Lower lobe of right lung (tissue), 2 donors: Measurements from ENCODE around the gene ZNF486. TPM values are rescaled to one million over a fixed set of nuclear protein-coding genes. Genes with fewer than 3 reads are reported as not detected.
A peak's percentile ranks its signal among the peaks of the same experiment; 100 is the strongest.
"Not testable (repeated sequence)": the region's sequence is repeated elsewhere in the genome, so short reads cannot be mapped to it uniquely, and the experiment has no call there.

ENCODE experiments used
- ATAC-seq, 2 donors: fragments of 200-7000 bp; cut with Tn5 transposase; one replicate each; pipeline ENCODE4 v1.9.1; 2020 to 2022; ENCODE audit warnings: mild to moderate bottlenecking in 2 of 2, moderate library complexity in 2 of 2
- DNase-seq: peaks from one replicate; pipeline ENCODE4 v3.0.0-alpha.2; 2020
- H3K27ac ChIP-seq: fragments of 200-600 bp; one replicate; pipeline ENCODE4 v1.8.0; 2022
- H3K27me3 ChIP-seq: fragments of 200-600 bp; one replicate; pipeline ENCODE4 v1.8.0; 2022; ENCODE audit warnings: low read depth
- H3K36me3 ChIP-seq: fragments of 200-600 bp; one replicate; pipeline ENCODE4 v1.8.0; 2022; ENCODE audit warnings: mild to moderate bottlenecking
- H3K4me1 ChIP-seq: fragments of 200-600 bp; one replicate; pipeline ENCODE4 v1.8.0; 2022
- H3K4me3 ChIP-seq: fragments of 200-600 bp; one replicate; pipeline ENCODE4 v1.8.0; 2022; ENCODE audit warnings: mild to moderate bottlenecking
- H3K9me3 ChIP-seq: fragments of 200-600 bp; one replicate; pipeline ENCODE4 v1.8.0; 2022
- CTCF ChIP-seq: fragments of 200-600 bp; IDR thresholded peaks from one replicate; pipeline ENCODE4 v1.8.0; 2022; ENCODE audit warnings: antibody characterized with exemption, mild to moderate bottlenecking
- intact Hi-C: fragments of 100-400 bp; cut with DNase I; formaldehyde crosslinking; loops from one replicate; pipeline ENCODE4 v1.11.0; 2022
- total RNA-seq: library from RNA; stranded (reverse); fragmentation: NEBNext Ultra II Directional; extraction: Animal tissue kit (Norgen Biotek cat#: 25700); gene quantifications from one replicate; pipeline ENCODE4 v1.2.1, GENCODE V29; 2021
- donor health status: DM: no; HTN: yes; CAD: no; lungs with severe emphysema.

ZNF486 gene
- total RNA-seq, 1 donor from 2014 or later = 5.5 TPM

- peak overlapping the region; percentile 65 for H3K4me3 ChIP-seq
- intact Hi-C loops = no loop called here
- H3K27ac ChIP-seq = no peak overlapping the region
- no peaks in the 10 kb centered on the region for H3K9me3 ChIP-seq
- DNase-seq (peak; percentile 83), ATAC-seq (peak; percentile 94 to 99)
- no peaks in the 10 kb centered on the region for H3K27me3 ChIP-seq
- H3K36me3 ChIP-seq = no peaks in the 10 kb centered on the region
- no peaks in the 10 kb centered on the region for H3K4me1 ChIP-seq
- TF ChIP-seq CTCF = no peak
These were observed 71.0 kb downstream of the ZNF486 start for GRCh38 chr19:20237773-20238623.

GRCh38 chr19:20243629-20244028 is 76.6 kb downstream of the ZNF486 start:
- no peaks in the 10 kb centered on the region for H3K27me3 ChIP-seq
- TF ChIP-seq CTCF = no peak
- peaks cover 3% of the 10 kb centered on the region for H3K4me1 ChIP-seq
- ATAC-seq (no peak), DNase-seq (no peak)
- H3K9me3 ChIP-seq = no peaks in the 10 kb centered on the region
- intact Hi-C loops = no loop called here
- H3K27ac ChIP-seq = no peak overlapping the region
- no peak overlapping the region for H3K4me3 ChIP-seq
- H3K36me3 ChIP-seq = no peaks in the 10 kb centered on the region

- TF ChIP-seq CTCF = no peak
- intact Hi-C loops = no loop called here
- ATAC-seq (no peak), DNase-seq (no peak)
- no peaks in the 10 kb centered on the region for H3K36me3 ChIP-seq
- H3K27me3 ChIP-seq = no peaks in the 10 kb centered on the region
- no peak overlapping the region for H3K27ac ChIP-seq
- peaks cover 3% of the 10 kb centered on the region for H3K4me1 ChIP-seq
- H3K9me3 ChIP-seq = no peaks in the 10 kb centered on the region
- no peak overlapping the region for H3K4me3 ChIP-seq
These were observed 77.3 kb downstream of the ZNF486 start for GRCh38 chr19:20244356-20244755.

- Histone ChIP-seq H3K36me3 (no peaks in the 10 kb centered on the region), H3K4me1 (peaks cover 3% of the 10 kb centered on the region), H3K9me3 (no peaks in the 10 kb centered on the region), H3K4me3 (no peak overlapping the region), H3K27me3 (no peaks in the 10 kb centered on the region), H3K27ac (no peak overlapping the region)
- intact Hi-C loops = no loop called here
- DNase-seq (no peak), ATAC-seq (no peak)
- TF ChIP-seq CTCF = no peak
These were observed 78.3 kb downstream of the ZNF486 start for GRCh38 chr19:20245309-20245708.

- intact Hi-C loops = no loop called here
- Histone ChIP-seq H3K4me3 (no peak overlapping the region), H3K27me3 (no peaks in the 10 kb centered on the region), H3K4me1 (peaks cover 3% of the 10 kb centered on the region), H3K27ac (no peak overlapping the region), H3K9me3 (no peaks in the 10 kb centered on the region), H3K36me3 (no peaks in the 10 kb centered on the region)
- DNase-seq (no peak), ATAC-seq (peak; percentile 79 to 85)
- TF ChIP-seq CTCF = peak; percentile 52
These were observed 80.1 kb downstream of the ZNF486 start for GRCh38 chr19:20247016-20247683.

- H3K4me3 ChIP-seq, H3K27me3 ChIP-seq, H3K9me3 ChIP-seq, H3K4me1 ChIP-seq, intact Hi-C loops, H3K36me3 ChIP-seq, DNase-seq: not testable (repeated sequence)
- peak overlapping the region; percentile 3 for H3K27ac ChIP-seq
- peak; percentile 78 to 92 for ATAC-seq
These were observed 81.2 kb downstream of the ZNF486 start for GRCh38 chr19:20248258-20248657.
